NCI-H524 (cell line): Measurements from ENCODE around the gene IL18R1.

Experiments used
- DNase-seq, 2 experiments: peaks; one replicate each; lab custom pipeline; 2025; lab: John Stamatoyannopoulos, UW

The IL18R1 gene

DNA sequence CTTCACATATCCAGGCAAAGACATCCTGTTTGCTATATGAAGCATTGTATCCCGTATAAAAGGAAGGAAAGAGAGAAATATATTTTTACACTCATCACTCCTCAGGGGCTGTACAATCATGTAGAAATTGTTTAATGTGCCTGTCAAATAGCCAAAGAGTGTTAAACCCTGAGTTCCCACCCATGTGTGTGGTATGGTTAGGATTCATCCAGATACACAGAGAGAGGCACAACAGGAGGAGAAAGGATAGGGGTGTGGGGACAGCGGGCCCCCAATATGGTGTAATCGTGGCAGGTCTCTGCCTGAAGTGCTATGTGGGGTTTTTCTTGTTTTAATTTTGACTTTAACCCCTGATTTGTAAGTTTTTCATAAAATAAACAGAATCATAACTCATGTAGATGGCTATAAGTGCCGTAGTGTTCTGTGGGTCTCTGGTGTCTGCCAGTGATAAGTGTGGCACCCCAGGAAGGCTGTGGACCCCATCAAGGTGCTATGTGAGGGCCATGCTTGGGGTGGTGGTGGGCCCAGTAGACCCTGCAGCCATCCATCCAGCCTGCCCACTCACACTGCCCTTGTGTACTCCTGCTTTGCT, 10.2 kb upstream of the IL18R1 start:
- DNase-seq: no peak

- DNase-seq: no peak
Measured at GRCh38 chr2:102346381-102347130, 9.0 kb upstream of the IL18R1 start.

DNA sequence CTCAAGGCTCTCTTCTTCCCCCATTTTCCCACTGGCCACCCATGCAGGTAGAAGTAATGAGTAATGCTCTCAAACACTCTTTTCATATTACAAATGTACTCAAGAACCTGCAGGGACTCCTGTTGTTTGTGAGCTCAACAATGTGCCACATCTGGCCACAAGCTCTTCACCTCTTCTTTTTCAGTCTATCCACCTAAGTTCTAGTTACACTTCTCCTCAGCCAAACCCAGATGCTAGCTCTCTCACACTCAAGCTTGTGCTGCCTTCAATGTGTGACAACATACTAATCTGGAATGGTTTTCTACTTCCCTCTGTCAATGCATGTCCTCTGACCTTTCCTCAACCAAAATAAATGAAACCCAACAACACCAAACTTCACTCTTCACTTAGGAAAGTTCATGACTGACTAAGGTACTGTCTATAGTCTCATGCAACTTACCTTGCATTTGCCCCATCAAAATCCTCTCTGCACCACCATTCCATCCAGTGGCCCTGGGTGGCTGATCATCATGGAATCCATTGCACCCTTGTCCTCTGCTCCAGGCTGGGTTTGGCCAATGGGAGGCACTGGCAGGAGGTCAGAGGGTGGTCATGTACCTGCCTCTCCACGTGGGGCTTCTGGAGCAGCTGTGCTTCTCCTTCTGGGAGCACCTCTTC, 5.3 kb upstream of the IL18R1 start:
- no peak for DNase-seq

DNA sequence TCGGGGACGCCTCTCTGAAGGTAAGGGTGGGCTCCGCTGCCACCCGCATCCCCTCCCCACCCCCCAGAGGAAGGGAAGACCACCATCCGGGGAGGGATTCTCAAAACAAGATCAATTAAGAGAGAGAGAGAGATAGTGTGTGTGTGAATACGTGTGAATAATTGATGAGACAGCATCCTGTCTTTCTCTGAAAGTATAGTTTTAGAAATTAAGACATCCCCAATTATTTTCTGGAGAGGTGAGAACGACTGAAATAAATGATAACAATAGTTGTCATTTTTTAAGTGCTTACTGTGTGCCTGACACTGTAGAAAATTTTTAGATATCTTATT, 751 bp downstream of the IL18R1 start:
- DNase-seq: no peak

DNA sequence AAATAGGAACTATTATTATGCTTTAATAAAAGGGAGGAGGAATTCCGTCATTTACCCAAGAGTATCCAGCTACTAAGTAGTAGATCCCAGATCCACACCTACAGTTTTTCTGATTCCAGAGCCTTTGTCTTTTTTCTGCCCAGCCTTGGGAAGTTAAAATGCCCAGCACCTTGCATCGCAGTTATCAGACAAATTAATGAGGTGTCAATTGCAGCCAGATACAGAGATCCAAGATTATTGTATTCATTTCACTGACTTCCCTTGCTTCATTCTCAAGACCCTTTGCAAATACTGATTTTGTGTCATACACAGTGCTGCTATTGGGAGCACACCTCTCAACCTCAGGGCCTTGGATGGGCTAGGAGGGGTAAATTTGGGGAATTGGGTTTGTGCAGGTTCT, 1.1 kb downstream of the IL18R1 start:
- no peak for DNase-seq

DNA sequence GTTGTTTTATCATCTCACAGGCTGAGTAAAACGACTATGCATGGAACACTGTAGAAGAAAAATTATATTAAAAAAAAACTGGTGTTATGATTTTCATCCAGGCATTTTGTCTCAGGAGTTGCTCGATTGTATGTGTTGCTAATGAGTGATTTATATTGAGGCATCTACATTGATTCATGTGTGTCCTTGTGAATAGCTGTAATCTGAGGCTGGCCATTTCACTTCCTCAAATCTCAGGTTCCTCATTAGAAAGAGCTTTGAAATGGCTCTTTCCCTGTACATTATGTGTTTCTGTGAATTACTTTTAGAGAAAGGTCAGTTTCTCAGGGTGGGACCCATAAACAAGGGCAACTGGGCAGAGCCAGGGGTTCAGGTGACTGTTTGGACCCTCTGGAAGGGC, 2.3 kb downstream of the IL18R1 start:
- DNase-seq: no peak

GRCh38 chr2:102358496-102358895, 2.9 kb downstream of the IL18R1 start:
- DNase-seq: no peak

- DNase-seq: no peak
Measured at GRCh38 chr2:102359527-102359926, 3.9 kb downstream of the IL18R1 start.

- no peak for DNase-seq
Measured at GRCh38 chr2:102361632-102362241, 6.1 kb downstream of the IL18R1 start.

- DNase-seq: no peak
Measured at GRCh38 chr2:102365763-102366162, 10.2 kb downstream of the IL18R1 start.

DNA sequence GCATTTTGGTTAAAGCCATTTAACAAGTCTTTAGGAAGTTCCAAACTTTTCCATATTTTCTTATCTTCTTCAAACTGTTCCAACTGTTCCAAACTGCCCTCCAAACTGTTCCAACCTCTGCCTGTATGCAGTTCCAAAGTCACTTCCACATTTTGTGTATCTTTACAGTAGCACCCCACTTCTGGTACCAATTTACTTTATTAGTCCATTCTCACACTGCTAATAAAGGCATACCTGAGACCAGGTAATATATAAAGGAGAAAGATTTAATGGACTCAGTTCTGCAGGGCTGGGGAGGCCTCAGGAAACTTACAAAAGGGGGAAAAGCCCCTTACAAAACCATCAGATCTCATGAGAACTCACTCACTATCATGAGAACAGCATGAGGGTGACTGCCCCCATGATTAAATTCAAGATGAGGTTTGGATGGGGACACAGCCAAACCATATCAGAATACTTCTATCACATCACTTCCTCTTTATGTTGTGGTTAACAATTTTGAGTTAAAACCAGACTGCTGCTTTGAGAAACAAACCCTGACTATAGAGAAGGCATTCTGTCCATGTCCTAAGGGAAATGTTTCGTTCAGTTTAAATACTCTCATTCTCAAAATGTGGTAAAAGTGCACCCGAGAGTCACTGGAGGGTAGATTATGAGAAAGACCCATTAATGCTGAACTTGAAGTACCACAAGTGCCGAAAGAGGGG, 11.0 kb downstream of the IL18R1 start:
- no peak for DNase-seq

DNA sequence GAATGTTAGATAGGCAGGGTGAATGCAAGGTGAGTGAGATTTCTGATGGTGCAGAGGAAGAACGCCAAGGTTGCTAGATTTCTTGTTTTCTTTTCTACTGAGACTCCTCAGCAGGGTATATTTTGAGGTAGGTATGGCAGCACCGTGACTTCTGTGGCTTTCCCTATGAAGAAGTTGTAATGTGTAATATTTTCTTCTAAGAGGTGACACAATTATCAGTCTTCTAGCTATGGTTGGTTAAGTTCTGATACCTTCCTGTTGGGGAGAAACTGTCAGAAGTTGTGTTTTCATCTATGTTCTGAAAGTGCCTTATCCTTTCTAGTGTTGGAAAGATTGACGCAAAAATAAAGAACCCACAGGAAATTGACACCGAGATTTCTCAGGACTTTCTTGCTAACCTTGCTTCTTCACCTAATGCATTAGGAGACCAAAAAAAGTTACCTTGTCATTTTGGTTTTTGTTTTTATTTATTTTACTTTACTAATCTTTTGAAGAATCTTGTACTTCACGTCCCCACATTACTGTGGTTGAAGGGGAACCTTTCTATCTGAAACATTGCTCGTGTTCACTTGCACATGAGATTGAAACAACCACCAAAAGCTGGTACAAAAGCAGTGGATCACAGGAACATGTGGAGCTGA, 11.9 kb downstream of the IL18R1 start:
- DNase-seq: no peak

- no peak for DNase-seq
Measured at GRCh38 chr2:102368461-102369109, 13.0 kb downstream of the IL18R1 start.

DNA sequence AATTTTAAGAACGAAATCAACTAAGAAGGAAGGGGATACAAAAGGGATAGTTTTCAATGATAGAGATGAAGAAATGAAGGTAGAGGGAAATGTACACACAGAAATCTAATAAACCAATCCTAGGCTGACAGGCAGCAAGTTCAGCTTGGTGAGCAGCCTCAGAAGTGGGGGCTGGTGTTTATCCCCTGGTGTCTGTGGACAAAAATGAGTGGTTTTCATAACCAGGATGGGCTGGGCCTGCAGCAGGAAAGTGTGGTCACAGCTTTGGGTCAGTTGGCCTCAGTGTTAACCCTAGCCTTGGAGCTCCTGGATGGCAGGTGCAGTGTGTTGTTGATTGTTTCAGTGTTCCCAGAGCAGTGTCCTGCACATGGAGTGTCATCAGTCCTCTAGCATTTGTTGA, 14.3 kb downstream of the IL18R1 start:
- no peak for DNase-seq

- no peak for DNase-seq
Measured at GRCh38 chr2:102376052-102376591, 20.5 kb downstream of the IL18R1 start.

DNA sequence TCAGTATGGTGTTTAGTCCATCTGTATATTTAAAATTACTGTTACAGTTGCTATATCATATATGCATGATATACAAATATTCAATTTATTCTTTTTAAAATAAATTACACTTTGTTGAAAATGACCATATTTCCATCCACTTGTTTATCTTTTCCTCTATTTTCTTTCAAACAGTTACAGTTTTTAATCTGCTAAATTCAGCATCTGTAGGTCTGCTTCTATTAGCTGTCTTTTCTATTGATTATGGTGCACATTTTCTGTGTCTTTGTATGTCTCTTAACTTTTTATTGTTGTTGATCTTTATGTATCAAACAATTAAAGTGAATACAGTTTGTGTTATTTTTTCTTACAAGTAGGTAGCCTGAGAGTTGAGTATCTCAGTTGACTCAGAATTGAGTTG, 28.1 kb downstream of the IL18R1 start:
- no peak for DNase-seq

DNA sequence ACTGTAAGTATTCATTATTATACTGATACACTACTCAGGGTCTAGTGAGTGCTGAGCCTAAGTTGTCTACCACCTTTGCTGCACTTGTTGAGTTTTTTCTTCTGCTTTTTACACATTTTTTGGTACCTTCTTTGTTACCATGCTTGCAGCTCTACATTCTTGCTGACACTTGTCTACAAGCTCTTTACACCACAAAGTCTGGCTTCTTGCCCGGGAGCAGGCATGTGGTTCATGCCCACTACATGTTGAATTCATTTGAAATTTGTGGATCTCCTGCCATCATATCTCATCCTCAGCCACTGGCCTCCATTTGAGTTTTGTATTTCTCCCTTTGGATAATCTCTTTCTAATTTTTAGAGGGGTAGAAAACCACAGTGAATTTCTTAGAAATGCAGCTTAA, 29.9 kb downstream of the IL18R1 start:
- DNase-seq: no peak

DNA sequence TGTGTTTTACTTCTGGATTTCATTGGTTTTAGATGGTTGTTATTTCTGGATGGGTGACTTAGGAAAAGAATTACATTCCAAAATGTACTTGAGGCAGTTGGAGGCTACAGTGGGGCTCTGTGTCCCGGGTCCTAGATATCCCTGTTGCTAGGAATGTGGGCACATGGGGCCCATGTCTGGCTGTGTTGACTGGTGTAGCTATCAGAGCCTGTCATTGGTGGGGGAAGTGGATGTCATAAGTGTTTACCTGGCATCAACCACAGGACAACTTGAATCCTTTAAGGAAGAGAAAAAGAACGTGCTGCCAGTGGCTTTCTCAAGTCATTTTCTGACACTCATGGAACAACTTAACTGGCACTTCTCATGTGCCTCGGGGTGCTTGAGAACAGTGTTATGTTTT, 30.4 kb downstream of the IL18R1 start:
- no peak for DNase-seq

DNA sequence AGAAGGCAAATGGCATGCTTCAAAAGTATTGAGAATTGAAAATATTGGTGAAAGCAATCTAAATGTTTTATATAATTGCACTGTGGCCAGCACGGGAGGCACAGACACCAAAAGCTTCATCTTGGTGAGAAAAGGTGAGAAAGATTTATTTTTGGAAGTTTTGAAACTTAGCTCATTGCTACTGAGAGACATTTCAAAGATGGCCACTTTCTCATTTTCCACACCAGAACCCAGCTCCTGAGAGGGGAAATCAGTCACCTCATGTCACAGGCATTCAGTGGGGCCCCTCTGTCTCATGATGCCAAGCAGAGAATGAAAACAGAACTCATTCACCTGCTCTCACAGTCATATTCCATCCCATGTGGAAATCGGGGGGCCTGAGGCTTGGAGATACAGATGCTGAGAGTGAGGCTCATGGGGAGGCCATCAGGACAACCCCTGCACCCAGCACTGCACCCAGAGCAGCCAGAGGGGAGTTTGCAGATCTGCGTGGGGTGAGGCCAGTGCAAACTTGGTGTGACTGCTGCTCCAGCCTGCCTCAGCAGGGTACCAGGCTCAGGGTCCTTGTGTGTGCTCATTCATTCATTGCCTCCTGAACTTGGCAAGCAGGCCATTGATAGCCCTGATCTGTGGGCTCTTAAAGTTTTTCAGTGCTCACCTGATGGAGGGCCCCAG, 31.4 kb downstream of the IL18R1 start:
- DNase-seq: no peak

GRCh38 chr2:102387763-102388546, 32.4 kb downstream of the IL18R1 start:
- DNase-seq: no peak
